ENCODE measurements around the gene ARPC1A.

The ARPC1A gene

GRCh38 chr7:99394188-99394502, 68.4 kb downstream of the ARPC1A start:
- CTCF ChIA-PET: no interaction called here
- DNase-seq (ENCODE audit: extremely low spot score): no peak
- TF ChIP-seq TARDBP (IDR thresholded peaks at IDR 0.05): no peak
- no peak for TF ChIP-seq FOXA1 (IDR thresholded peaks at IDR 0.05)
- no peak for TF ChIP-seq ELF4 (IDR thresholded peaks at IDR 0.05)
- TF ChIP-seq NFRKB (IDR thresholded peaks at IDR 0.05): no peak
- TF ChIP-seq SP1 (IDR thresholded peaks at IDR 0.05): no peak
- TF ChIP-seq HDGF (IDR thresholded peaks at IDR 0.05; ENCODE audit: borderline replicate concordance): no peak
- TF ChIP-seq BHLHE40 (IDR thresholded peaks at IDR 0.05; ENCODE audit: borderline replicate concordance): no peak
- TF ChIP-seq, protein P1, sequence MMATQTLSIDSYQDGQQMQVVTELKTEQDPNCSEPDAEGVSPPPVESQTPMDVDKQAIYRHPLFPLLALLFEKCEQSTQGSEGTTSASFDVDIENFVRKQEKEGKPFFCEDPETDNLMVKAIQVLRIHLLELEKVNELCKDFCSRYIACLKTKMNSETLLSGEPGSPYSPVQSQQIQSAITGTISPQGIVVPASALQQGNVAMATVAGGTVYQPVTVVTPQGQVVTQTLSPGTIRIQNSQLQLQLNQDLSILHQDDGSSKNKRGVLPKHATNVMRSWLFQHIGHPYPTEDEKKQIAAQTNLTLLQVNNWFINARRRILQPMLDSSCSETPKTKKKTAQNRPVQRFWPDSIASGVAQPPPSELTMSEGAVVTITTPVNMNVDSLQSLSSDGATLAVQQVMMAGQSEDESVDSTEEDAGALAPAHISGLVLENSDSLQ (IDR thresholded peaks at IDR 0.05): no peak
- no peak for TF ChIP-seq CTBP1 (IDR thresholded peaks at IDR 0.05; ENCODE audit: borderline replicate concordance)
- TF ChIP-seq SUZ12 (IDR thresholded peaks at IDR 0.05): no peak
- no peak for TF ChIP-seq ZNF384 (IDR thresholded peaks at IDR 0.05)
- no peak for TF ChIP-seq ARNT (IDR thresholded peaks at IDR 0.05)
- no peak for TF ChIP-seq FOXM1 (IDR thresholded peaks at IDR 0.05; ENCODE audit: borderline replicate concordance)
- TF ChIP-seq LEF1 (IDR thresholded peaks at IDR 0.05; ENCODE audit: borderline replicate concordance): no peak
- TF ChIP-seq L3MBTL2 (conservative IDR thresholded peaks at IDR 0.05): no peak
- TF ChIP-seq FOXK2 (IDR thresholded peaks at IDR 0.05): no peak
- POLR2A ChIA-PET: interaction anchor here (3.2 kb wide), 1 partner anchor 14 kb away, joined by 24 read pairs; the partner anchor contains the start of genes BUD31 and PDAP1

DNA sequence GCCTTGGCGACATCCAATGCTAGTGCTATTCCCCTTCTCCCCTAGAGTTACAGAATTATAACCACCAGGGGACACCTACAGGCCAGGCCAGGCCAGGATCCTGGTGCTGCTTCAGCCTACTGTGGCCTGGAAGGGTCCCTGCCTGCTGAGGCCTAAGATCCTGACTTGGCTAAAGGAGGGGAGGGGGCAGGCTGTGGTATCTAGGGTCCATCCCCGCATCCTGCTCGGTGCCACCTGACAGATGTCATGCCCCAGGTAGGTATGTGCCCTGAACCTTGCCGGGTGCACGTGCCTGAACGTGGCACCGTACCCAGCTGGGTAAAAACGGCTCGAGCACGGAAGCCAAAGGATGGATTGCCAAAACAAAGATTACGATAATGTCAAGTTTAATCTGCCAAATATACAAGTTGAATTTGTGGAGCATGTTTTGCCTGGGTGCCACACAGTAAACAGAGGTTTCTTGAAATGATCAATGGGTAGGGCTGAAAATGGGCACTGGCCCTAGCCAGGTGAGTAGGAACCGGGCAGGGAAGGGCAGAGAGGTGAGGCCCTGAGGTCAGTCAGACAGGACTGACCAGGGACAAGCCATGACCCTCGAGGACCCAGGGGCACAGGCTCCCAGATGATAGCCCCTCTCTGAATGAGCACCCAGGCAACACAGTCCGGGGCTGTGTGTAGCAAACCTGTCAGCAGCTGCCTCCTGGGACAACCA, 70.1 kb downstream of the ARPC1A start:
- CTCF ChIA-PET: no interaction called here
- TF ChIP-seq BHLHE40 (IDR thresholded peaks at IDR 0.05; ENCODE audit: borderline replicate concordance): no peak
- TF ChIP-seq FOXM1 (IDR thresholded peaks at IDR 0.05; ENCODE audit: borderline replicate concordance): no peak
- no peak for TF ChIP-seq SP1 (IDR thresholded peaks at IDR 0.05)
- TF ChIP-seq SUZ12 (IDR thresholded peaks at IDR 0.05): no peak
- no peak for TF ChIP-seq ARNT (IDR thresholded peaks at IDR 0.05)
- no peak for TF ChIP-seq TARDBP (IDR thresholded peaks at IDR 0.05)
- TF ChIP-seq, protein P1 (IDR thresholded peaks at IDR 0.05): no peak
- TF ChIP-seq FOXK2 (IDR thresholded peaks at IDR 0.05): no peak
- no peak for TF ChIP-seq ELF4 (IDR thresholded peaks at IDR 0.05)
- TF ChIP-seq FOXA1 (IDR thresholded peaks at IDR 0.05): no peak
- no peak for TF ChIP-seq L3MBTL2 (conservative IDR thresholded peaks at IDR 0.05)
- TF ChIP-seq CTBP1 (IDR thresholded peaks at IDR 0.05; ENCODE audit: borderline replicate concordance): no peak
- no peak for TF ChIP-seq NFRKB (IDR thresholded peaks at IDR 0.05)
- DNase-seq (ENCODE audit: extremely low spot score): no peak
- POLR2A ChIA-PET: no interaction called here

- DNase-seq (ENCODE audit: extremely low spot score): no peak
- TF ChIP-seq HDGF (IDR thresholded peaks at IDR 0.05; ENCODE audit: borderline replicate concordance): no peak
- no peak for TF ChIP-seq FOXA1 (IDR thresholded peaks at IDR 0.05)
- TF ChIP-seq ARNT (IDR thresholded peaks at IDR 0.05): no peak
- TF ChIP-seq ZNF384 (IDR thresholded peaks at IDR 0.05): no peak
- TF ChIP-seq FOXM1 (IDR thresholded peaks at IDR 0.05; ENCODE audit: borderline replicate concordance): no peak
- TF ChIP-seq L3MBTL2 (conservative IDR thresholded peaks at IDR 0.05): no peak
- no peak for TF ChIP-seq ELF4 (IDR thresholded peaks at IDR 0.05)
- no peak for TF ChIP-seq NFRKB (IDR thresholded peaks at IDR 0.05)
- TF ChIP-seq CTBP1 (IDR thresholded peaks at IDR 0.05; ENCODE audit: borderline replicate concordance): no peak
- TF ChIP-seq TARDBP (IDR thresholded peaks at IDR 0.05): no peak
- no peak for TF ChIP-seq FOXK2 (IDR thresholded peaks at IDR 0.05)
- TF ChIP-seq BHLHE40 (IDR thresholded peaks at IDR 0.05; ENCODE audit: borderline replicate concordance): no peak
- no peak for TF ChIP-seq SUZ12 (IDR thresholded peaks at IDR 0.05)
- TF ChIP-seq LEF1 (IDR thresholded peaks at IDR 0.05; ENCODE audit: borderline replicate concordance): no peak
- TF ChIP-seq SP1 (IDR thresholded peaks at IDR 0.05): no peak
- TF ChIP-seq, protein P1 (IDR thresholded peaks at IDR 0.05): no peak
- ChIA-PET CTCF (no interaction called here), POLR2A (no interaction called here)
Observed at GRCh38 chr7:99396418-99397296, 71.0 kb downstream of the ARPC1A start.

DNA sequence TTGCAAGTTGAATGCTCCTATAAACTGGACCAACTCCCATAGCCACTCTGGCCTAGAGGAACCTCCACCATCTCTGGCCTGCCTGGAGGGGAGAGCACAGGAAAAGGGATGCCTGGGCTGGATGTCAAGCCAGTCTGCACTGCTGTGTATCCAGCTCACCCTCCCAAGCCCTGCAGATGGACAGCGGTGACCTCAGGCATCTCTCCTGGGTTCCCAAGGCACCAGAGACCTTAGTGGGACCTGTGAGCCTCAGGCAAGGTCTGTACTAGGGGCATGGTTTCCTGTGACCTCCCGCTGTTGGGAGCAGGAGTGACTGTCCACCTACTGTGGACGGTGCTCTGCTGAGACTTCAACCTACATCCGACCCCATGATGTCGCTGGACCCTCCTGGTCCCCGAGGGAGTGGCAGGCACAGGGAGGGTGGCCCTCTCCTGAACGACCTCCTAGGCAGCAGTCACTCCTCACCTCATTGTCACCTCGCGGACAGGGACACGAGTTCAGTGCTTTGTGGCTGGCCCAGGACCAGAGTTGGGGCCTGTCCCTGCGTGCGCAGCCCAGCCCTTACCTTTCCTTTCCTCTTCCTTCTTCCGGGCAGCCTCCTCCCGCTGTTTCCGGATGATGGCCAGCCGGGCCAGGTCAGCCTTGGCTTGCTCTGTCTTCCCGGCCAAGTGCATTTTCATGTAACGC, 71.7 kb downstream of the ARPC1A start:
- POLR2A ChIA-PET: interaction anchor here (4.0 kb wide), 1 partner anchor 11 kb away, joined by 22 read pairs; the partner anchor contains the start of genes BUD31 and PDAP1
- CTCF ChIA-PET: no interaction called here
- TF ChIP-seq ARNT (IDR thresholded peaks at IDR 0.05) (no peak), FOXM1 (IDR thresholded peaks at IDR 0.05; ENCODE audit: borderline replicate concordance) (no peak), LEF1 (IDR thresholded peaks at IDR 0.05; ENCODE audit: borderline replicate concordance) (no peak), CTBP1 (IDR thresholded peaks at IDR 0.05; ENCODE audit: borderline replicate concordance) (no peak), TARDBP (IDR thresholded peaks at IDR 0.05) (no peak), NFRKB (IDR thresholded peaks at IDR 0.05) (no peak), BHLHE40 (IDR thresholded peaks at IDR 0.05; ENCODE audit: borderline replicate concordance) (no peak), FOXA1 (IDR thresholded peaks at IDR 0.05) (no peak), FOXK2 (IDR thresholded peaks at IDR 0.05) (no peak), SP1 (IDR thresholded peaks at IDR 0.05) (no peak), SUZ12 (IDR thresholded peaks at IDR 0.05) (no peak), HDGF (IDR thresholded peaks at IDR 0.05; ENCODE audit: borderline replicate concordance) (no peak), ZNF384 (IDR thresholded peaks at IDR 0.05) (no peak), ELF4 (IDR thresholded peaks at IDR 0.05) (no peak), L3MBTL2 (conservative IDR thresholded peaks at IDR 0.05) (no peak)
- TF ChIP-seq, protein P1 (IDR thresholded peaks at IDR 0.05): no peak
- no peak for DNase-seq (ENCODE audit: extremely low spot score)

All from HEK293T (cell line).